ENCODE results near the gene RAPGEF2. TPM values are rescaled to one million over a fixed set of nuclear protein-coding genes. Genes with fewer than 3 reads are reported as not detected.

RAPGEF2 gene
- total and polyA plus RNA-seq, 9 of the 15 experiments (the other 6 are each of a cell fraction or from before 2014, with no cell fraction given), result 3.1 to 32.6 (median 23.1) TPM

DNA sequence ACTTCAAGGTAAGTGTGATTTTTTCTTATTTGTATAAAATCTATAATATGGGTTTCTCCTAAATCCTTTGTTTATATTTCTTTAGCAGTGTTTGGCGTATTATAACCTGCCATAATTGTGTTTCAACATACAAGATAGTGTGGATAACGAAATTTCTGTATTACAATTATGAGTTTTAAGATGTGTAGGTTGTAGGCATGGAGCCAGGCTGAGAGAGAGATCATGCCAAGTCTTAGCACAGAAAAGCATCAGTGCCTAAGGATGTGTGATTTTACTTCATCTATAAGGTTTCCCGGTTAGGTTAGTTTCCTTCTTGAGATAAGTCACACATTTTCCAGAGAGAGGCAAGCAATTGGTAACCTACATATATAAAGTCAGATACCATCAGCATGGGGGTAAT, 161.2 kb downstream of the RAPGEF2 start:
- H3K27me3 ChIP-seq (ENCODE audit: control insufficient read depth in 2 of 2, insufficient read depth in 2 of 2, low read length in 2 of 2), result no peaks in the 10 kb centered on the region
- no peak overlapping the region for H2AFZ ChIP-seq (ENCODE audit: low read depth, low read length)
- H3K9ac ChIP-seq (ENCODE audit: insufficient read depth in 1 of 2, low read depth in 2 of 2, low read length in 2 of 2), result no peak overlapping the region
- POLR2A ChIA-PET, result no interaction called here
- DNase-seq (ENCODE audit: extremely low read depth in 1 of 4, low spot score in 3 of 4) (no peak), ATAC-seq (no peak), FAIRE-seq (no peak)
- no TSS peak for BruUV-seq (replicated peaks)
- no peak overlapping the region for H3K27ac ChIP-seq (ENCODE audit: extremely low read depth, low read depth, low read length)
- intact Hi-C loops (cut with micrococcal nuclease), result no loop called here
- H3K9me3 ChIP-seq (replicated peaks; ENCODE audit: control insufficient read depth, insufficient read depth, low read depth, low read length), result no peaks in the 10 kb centered on the region
- no peaks in the 10 kb centered on the region for H3K4me1 ChIP-seq (replicated peaks in 1 of 2; ENCODE audit: control insufficient read depth in 2 of 2, insufficient read depth in 2 of 2, low read length in 2 of 2)
- 56% methylated on average over 3 of the region's 3 CpGs for WGBS (ENCODE audit: insufficient coverage, low coverage, missing lambda C conversion rate)
- H3K9me1 ChIP-seq (ENCODE audit: control insufficient read depth, insufficient read depth, low read length), result no peaks in the 10 kb centered on the region
- in situ Hi-C loops (cut with MboI), result no loop called here
- CTCF ChIA-PET (ENCODE audit: low intra/inter-chr PET ratio), result no interaction called here
- H3K4me2 ChIP-seq (ENCODE audit: insufficient read depth, low read length), result no peak overlapping the region
- H4K20me1 ChIP-seq (replicated peaks; ENCODE audit: control insufficient read depth, insufficient read depth, low read length), result no peaks in the 10 kb centered on the region
- H3K4me3 ChIP-seq, result no peak overlapping the region
- no peaks in the 10 kb centered on the region for H3K79me2 ChIP-seq (ENCODE audit: control insufficient read depth, insufficient read depth, low read length)
- no peaks in the 10 kb centered on the region; the same call in 2 of the 3 replicates for H3K36me3 ChIP-seq (ENCODE audit: control insufficient read depth, insufficient read depth, low read length)
- TF ChIP-seq ZNF77 (CRISPR knock-in tag; IDR thresholded peaks at IDR 0.05) (no peak), PHF8 (IDR thresholded peaks at IDR 0.05; ENCODE audit: borderline replicate concordance, low read length) (no peak), HMGN3 (IDR thresholded peaks at IDR 0.05; ENCODE audit: borderline replicate concordance, extremely low read depth, insufficient read length, low read depth, low read length) (no peak), TFAM (CRISPR knock-in tag; conservative IDR thresholded peaks at IDR 0.05) (no peak), MAFK (IDR thresholded peaks at IDR 0.05; ENCODE audit: low read length) (no peak), FOXJ3 (CRISPR knock-in tag; IDR thresholded peaks at IDR 0.05) (no peak), BRD4 (IDR thresholded peaks at IDR 0.05) (no peak), GATAD2B (IDR thresholded peaks at IDR 0.05; ENCODE audit: borderline replicate concordance) (no peak), FOXM1 (IDR thresholded peaks at IDR 0.05; ENCODE audit: low read depth) (no peak), FOXM1 (CRISPR knock-in tag; IDR thresholded peaks at IDR 0.05; ENCODE audit: low read depth) (no peak)
- TF ChIP-seq, protein P1, sequence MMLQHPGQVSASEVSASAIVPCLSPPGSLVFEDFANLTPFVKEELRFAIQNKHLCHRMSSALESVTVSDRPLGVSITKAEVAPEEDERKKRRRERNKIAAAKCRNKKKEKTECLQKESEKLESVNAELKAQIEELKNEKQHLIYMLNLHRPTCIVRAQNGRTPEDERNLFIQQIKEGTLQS (IDR thresholded peaks at IDR 0.05), result no peak
- TF ChIP-seq, protein P1 (CRISPR knock-in tag; conservative IDR thresholded peaks at IDR 0.05), result no peak
- TF ChIP-seq, protein P2, sequence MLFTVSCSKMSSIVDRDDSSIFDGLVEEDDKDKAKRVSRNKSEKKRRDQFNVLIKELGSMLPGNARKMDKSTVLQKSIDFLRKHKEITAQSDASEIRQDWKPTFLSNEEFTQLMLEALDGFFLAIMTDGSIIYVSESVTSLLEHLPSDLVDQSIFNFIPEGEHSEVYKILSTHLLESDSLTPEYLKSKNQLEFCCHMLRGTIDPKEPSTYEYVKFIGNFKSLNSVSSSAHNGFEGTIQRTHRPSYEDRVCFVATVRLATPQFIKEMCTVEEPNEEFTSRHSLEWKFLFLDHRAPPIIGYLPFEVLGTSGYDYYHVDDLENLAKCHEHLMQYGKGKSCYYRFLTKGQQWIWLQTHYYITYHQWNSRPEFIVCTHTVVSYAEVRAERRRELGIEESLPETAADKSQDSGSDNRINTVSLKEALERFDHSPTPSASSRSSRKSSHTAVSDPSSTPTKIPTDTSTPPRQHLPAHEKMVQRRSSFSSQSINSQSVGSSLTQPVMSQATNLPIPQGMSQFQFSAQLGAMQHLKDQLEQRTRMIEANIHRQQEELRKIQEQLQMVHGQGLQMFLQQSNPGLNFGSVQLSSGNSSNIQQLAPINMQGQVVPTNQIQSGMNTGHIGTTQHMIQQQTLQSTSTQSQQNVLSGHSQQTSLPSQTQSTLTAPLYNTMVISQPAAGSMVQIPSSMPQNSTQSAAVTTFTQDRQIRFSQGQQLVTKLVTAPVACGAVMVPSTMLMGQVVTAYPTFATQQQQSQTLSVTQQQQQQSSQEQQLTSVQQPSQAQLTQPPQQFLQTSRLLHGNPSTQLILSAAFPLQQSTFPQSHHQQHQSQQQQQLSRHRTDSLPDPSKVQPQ (CRISPR knock-in tag; IDR thresholded peaks at IDR 0.05; ENCODE audit: borderline replicate concordance), result no peak
- TF ChIP-seq, protein P3, sequence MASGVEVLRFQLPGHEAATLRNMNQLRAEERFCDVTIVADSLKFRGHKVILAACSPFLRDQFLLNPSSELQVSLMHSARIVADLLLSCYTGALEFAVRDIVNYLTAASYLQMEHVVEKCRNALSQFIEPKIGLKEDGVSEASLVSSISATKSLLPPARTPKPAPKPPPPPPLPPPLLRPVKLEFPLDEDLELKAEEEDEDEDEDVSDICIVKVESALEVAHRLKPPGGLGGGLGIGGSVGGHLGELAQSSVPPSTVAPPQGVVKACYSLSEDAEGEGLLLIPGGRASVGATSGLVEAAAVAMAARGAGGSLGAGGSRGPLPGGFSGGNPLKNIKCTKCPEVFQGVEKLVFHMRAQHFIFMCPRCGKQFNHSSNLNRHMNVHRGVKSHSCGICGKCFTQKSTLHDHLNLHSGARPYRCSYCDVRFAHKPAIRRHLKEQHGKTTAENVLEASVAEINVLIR (CRISPR knock-in tag; IDR thresholded peaks at IDR 0.05), result no peak
- TF ChIP-seq, protein P4, sequence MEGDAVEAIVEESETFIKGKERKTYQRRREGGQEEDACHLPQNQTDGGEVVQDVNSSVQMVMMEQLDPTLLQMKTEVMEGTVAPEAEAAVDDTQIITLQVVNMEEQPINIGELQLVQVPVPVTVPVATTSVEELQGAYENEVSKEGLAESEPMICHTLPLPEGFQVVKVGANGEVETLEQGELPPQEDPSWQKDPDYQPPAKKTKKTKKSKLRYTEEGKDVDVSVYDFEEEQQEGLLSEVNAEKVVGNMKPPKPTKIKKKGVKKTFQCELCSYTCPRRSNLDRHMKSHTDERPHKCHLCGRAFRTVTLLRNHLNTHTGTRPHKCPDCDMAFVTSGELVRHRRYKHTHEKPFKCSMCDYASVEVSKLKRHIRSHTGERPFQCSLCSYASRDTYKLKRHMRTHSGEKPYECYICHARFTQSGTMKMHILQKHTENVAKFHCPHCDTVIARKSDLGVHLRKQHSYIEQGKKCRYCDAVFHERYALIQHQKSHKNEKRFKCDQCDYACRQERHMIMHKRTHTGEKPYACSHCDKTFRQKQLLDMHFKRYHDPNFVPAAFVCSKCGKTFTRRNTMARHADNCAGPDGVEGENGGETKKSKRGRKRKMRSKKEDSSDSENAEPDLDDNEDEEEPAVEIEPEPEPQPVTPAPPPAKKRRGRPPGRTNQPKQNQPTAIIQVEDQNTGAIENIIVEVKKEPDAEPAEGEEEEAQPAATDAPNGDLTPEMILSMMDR (IDR thresholded peaks at IDR 0.05 in 2 of 3, conservative IDR thresholded peaks at IDR 0.05 in 1 of 3; ENCODE audit: insufficient read depth in 2 of 3, low read depth in 1 of 3, low read length in 3 of 3), result no peak
- TF ChIP-seq, protein P5, sequence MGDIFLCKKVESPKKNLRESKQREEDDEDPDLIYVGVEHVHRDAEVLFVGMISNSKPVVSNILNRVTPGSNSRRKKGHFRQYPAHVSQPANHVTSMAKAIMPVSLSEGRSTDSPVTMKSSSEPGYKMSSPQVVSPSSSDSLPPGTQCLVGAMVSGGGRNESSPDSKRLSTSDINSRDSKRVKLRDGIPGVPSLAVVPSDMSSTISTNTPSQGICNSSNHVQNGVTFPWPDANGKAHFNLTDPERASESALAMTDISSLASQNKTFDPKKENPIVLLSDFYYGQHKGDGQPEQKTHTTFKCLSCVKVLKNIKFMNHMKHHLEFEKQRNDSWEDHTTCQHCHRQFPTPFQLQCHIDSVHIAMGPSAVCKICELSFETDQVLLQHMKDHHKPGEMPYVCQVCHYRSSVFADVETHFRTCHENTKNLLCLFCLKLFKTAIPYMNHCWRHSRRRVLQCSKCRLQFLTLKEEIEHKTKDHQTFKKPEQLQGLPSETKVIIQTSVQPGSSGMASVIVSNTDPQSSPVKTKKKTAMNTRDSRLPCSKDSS (IDR thresholded peaks at IDR 0.05; ENCODE audit: low read depth, partially characterized antibody), result no peak
